Brain microvascular endothelial cell (primary cell): ENCODE measurements around the gene NCAM1.

ENCODE experiments used
- DNase-seq: peaks from one replicate; pipeline ENCODE4 v3.0.0-alpha.2; 2020
- H3K27ac ChIP-seq: fragments of 250-450 bp; sonication (Bioruptor Pico); 2 replicates; pipeline ENCODE4 v1.5.1; 2020; ENCODE audit warnings: mild to moderate bottlenecking, moderate library complexity
- H3K27me3 ChIP-seq: fragments of 250-450 bp; sonication (Bioruptor Pico); replicated peaks from 2 replicates; pipeline ENCODE4 v1.5.1; 2020; ENCODE audit warnings: mild to moderate bottlenecking
- H3K36me3 ChIP-seq: fragments of 250-450 bp; sonication (Bioruptor Pico); replicated peaks from 2 replicates; pipeline ENCODE4 v1.5.1; 2020; ENCODE audit warnings: mild to moderate bottlenecking
- H3K4me3 ChIP-seq: 2 replicates; pipeline ENCODE4 v1.5.1; 2011; ENCODE audit warnings: low read depth, mild to moderate bottlenecking, control low read depth, low read length, moderate library complexity
- CTCF ChIP-seq: IDR thresholded peaks from 2 replicates; pipeline ENCODE4 v1.5.1; 2011; ENCODE audit warnings: low read depth, mild to moderate bottlenecking, moderate library complexity, low read length, control low read depth, inconsistent platforms; ENCODE audit errors: missing control alignments
- in situ Hi-C: cut with HindIII; loops from 2 replicates; pipeline ENCODE4 v1.10.0; 2017; ENCODE audit warnings: low sequenced_read_pairs, low pct_ligation_motif_present

The NCAM1 gene

GRCh38 chr11:113057038-113057437, 95.8 kb downstream of the NCAM1 start:
- no peak for TF ChIP-seq CTCF
- Histone ChIP-seq H3K27me3 (no peaks in the 10 kb centered on the region), H3K36me3 (no peaks in the 10 kb centered on the region), H3K27ac (no peak overlapping the region), H3K4me3 (no peak overlapping the region)
- in situ Hi-C loops = no loop called here
- no peak for DNase-seq

- Histone ChIP-seq H3K27ac (no peak overlapping the region), H3K27me3 (no peaks in the 10 kb centered on the region), H3K4me3 (no peak overlapping the region), H3K36me3 (no peaks in the 10 kb centered on the region)
- TF ChIP-seq CTCF = no peak
- in situ Hi-C loops = no loop called here
- DNase-seq = no peak
These were observed 98.3 kb downstream of the NCAM1 start for GRCh38 chr11:113059548-113059947.

DNA sequence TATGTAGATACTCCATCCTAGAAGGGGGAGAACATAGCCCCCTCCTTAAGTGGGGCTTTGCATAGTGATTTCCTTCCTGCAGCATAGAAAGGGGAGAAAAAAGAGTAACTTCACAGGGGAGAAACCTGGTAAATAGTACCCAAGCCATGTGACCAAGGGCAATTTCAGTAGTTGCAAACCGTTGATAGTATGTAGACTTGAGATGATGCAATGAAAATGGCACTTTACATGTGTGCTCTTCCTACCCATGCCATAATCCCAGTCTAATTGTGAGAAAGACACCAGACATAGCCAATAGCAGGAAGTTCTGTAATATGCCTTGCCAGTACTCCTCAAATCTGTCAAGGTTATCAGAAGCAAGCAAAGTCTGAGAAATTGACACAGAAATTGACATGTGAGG, 104.1 kb downstream of the NCAM1 start:
- H3K27me3 ChIP-seq = no peaks in the 10 kb centered on the region
- no peak overlapping the region for H3K27ac ChIP-seq
- no peak for DNase-seq
- TF ChIP-seq CTCF = no peak
- H3K36me3 ChIP-seq = no peaks in the 10 kb centered on the region
- in situ Hi-C loops = no loop called here
- no peak overlapping the region for H3K4me3 ChIP-seq

DNA sequence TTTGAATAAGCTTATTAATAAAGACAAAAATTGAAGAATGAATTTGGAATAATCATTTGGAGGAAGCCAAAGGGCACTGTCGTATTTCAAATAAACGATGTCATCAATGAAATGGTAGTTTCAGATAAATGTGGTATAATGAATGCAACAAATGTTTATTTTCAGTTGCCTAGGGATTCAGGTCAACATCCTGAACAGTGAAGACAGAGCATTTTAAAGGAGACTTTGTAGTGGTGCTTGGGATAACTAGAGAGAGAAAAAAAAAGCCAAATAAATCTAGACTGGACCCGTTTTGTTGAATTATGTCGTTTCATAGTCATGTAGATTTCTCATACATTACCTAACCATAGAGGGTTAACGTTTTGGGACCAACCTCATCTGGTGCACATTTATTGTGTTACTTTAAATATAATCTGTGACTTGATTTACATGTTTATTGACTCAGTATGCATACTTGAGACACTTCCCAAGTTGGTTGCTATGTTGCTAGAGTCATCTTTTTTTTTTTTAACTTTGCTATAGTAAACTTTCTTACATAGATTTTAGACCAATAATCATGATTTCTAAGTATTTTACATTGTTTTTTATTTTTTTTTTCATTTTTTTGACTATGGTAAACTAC, 111.1 kb downstream of the NCAM1 start:
- in situ Hi-C loops = no loop called here
- DNase-seq = no peak
- Histone ChIP-seq H3K4me3 (no peak overlapping the region), H3K27me3 (no peaks in the 10 kb centered on the region), H3K27ac (no peak overlapping the region), H3K36me3 (no peaks in the 10 kb centered on the region)
- no peak for TF ChIP-seq CTCF

GRCh38 chr11:113073290-113073953, 112.2 kb downstream of the NCAM1 start:
- Histone ChIP-seq H3K36me3 (no peaks in the 10 kb centered on the region), H3K4me3 (no peak overlapping the region), H3K27me3 (no peaks in the 10 kb centered on the region), H3K27ac (no peak overlapping the region)
- no peak for DNase-seq
- TF ChIP-seq CTCF = no peak
- in situ Hi-C loops = no loop called here
